OCI-LY7 (cell line): Measurements from ENCODE around the gene TST. TPM values are rescaled to one million over a fixed set of nuclear protein-coding genes. Genes with fewer than 3 reads are reported as not detected.

Experiments used
- BruUV-seq: library from RNA; stranded (reverse); fragments of 400-500 nt; replicated peaks from 2 replicates; lab custom pipeline; 2021; lab: Mats Ljungman, UMichigan
- CTCF ChIA-PET: fragments of 300-600 bp; sonication (Branson Sonifier 250); formaldehyde crosslinking; loops from one replicate; lab custom pipeline; 2022; ENCODE audit warnings: antibody characterized with exemption; ENCODE audit not compliant: unreplicated experiment; lab: Charles Lee
- POLR2A ChIA-PET: fragments of 300-600 bp; sonication (Branson Sonifier 250); formaldehyde crosslinking; loops from one replicate; lab custom pipeline; 2022; ENCODE audit warnings: antibody characterized with exemption; lab: Charles Lee
- DNase-seq: peaks from one replicate; pipeline ENCODE4 v3.0.0-alpha.2; 2015; ENCODE audit warnings: low spot score
- H2AFZ ChIP-seq: fragments of 200-600 bp; sonication (generic), shearing (Covaris generic); 2 replicates; pipeline ENCODE4 v1.6.1; 2014; ENCODE audit warnings: mild to moderate bottlenecking, antibody characterized with exemption, low read length, moderate library complexity
- H3K27ac ChIP-seq: fragments of 200-600 bp; sonication (generic); 2 replicates; pipeline ENCODE4 v1.5.1; 2014; ENCODE audit warnings: mixed run types, low read depth, mild to moderate bottlenecking, moderate library complexity, low read length, inconsistent platforms; ENCODE audit not compliant: poor library complexity, severe bottlenecking
- H3K36me3 ChIP-seq: fragments of 200-600 bp; sonication (generic); 2 replicates; pipeline ENCODE4 v1.6.1; 2014; ENCODE audit warnings: mild to moderate bottlenecking, antibody characterized with exemption, low read length, moderate library complexity, mixed read lengths; ENCODE audit not compliant: insufficient read depth
- H3K4me1 ChIP-seq: fragments of 200-600 bp; sonication (generic); 2 replicates; pipeline ENCODE4 v1.5.1; 2014; ENCODE audit warnings: mild to moderate bottlenecking, low read length; ENCODE audit not compliant: insufficient read depth, poor library complexity, severe bottlenecking
- H3K4me2 ChIP-seq: fragments of 200-600 bp; sonication (generic); 2 replicates; pipeline ENCODE4 v1.6.1; 2014; ENCODE audit warnings: mild to moderate bottlenecking, low read length
- H3K4me3 ChIP-seq: fragments of 200-600 bp; sonication (generic); 2 replicates; pipeline ENCODE4 v1.5.1; 2014; ENCODE audit warnings: mild to moderate bottlenecking, low read depth, low read length; ENCODE audit not compliant: poor library complexity, severe bottlenecking
- H3K79me2 ChIP-seq: fragments of 200-600 bp; sonication (generic); 2 replicates; pipeline ENCODE4 v1.6.1; 2016; ENCODE audit warnings: low read depth, mild to moderate bottlenecking, low read length, moderate library complexity, mixed read lengths; ENCODE audit not compliant: insufficient read depth
- H3K9me2 ChIP-seq: fragments of 200-600 bp; sonication (generic); 2 replicates; pipeline ENCODE4 v1.6.1; 2016; ENCODE audit warnings: mild to moderate bottlenecking, low read length, mixed read lengths; ENCODE audit not compliant: insufficient read depth
- H3K9me3 ChIP-seq: fragments of 200-600 bp; sonication (generic); 2 replicates; pipeline ENCODE4 v1.6.1; 2014; ENCODE audit warnings: mild to moderate bottlenecking, mixed run types, low read length, mixed read lengths
- H4K20me1 ChIP-seq: fragments of 200-600 bp; sonication (generic); 2 replicates; pipeline ENCODE4 v1.6.1; 2014; ENCODE audit warnings: mild to moderate bottlenecking, antibody characterized with exemption, low read length, moderate library complexity, mixed read lengths; ENCODE audit not compliant: insufficient read depth
- EZH2phosphoT487 ChIP-seq: fragments of 200-600 bp; sonication (generic); IDR thresholded peaks from 2 replicates; pipeline ENCODE4 v1.6.1; 2018; ENCODE audit warnings: low read depth, borderline replicate concordance, mild to moderate bottlenecking, mixed run types, antibody characterized with exemption, low read length, moderate library complexity, mixed read lengths
- intact Hi-C: fragments of 100-400 bp; cut with micrococcal nuclease; formaldehyde crosslinking; loops from one replicate; pipeline ENCODE4 v1.10.0; 2022; ENCODE audit not compliant: unreplicated experiment
- total RNA-seq, 2 experiments: library from RNA; depleted of rRNA in 1 of 2; stranded (reverse); fragments of >200 nt in 1 of 2; shearing (Covaris generic) in 1 of 2; gene quantifications; 2 replicates each; pipeline ENCODE4 v1.2.3, GENCODE V29; 2014 to 2022
- TF ChIP-seq, protein P1 (sequence below): fragments of 200-600 bp; sonication (generic); conservative IDR thresholded peaks from 2 replicates; pipeline ENCODE4 v1.5.1; 2014; ENCODE audit warnings: mild to moderate bottlenecking, antibody characterized with exemption, low read length, moderate library complexity, mixed read lengths

The TST gene
- total RNA-seq, 2 experiments from 2014 or later, result 36.0 to 41.5 TPM

DNA sequence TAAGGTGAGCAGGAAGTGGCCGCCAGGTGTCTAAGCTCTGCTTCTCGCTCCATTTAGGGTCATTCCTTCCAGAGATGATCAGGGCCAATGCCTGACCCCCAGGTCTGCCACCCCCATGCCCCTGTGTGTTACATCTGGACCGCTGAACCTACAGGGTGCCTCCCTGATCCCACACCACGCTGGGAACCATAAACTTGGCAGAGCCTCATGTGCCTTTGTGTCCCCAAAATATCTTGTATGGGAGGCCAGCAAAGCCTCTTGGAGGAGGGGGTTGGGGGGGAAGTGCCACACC is 3.7 kb downstream of the TST start:
- TSS peak; percentile 49 for BruUV-seq
- CTCF ChIA-PET, result no interaction called here
- intact Hi-C loops, result loop anchor here (5.0 kb wide), 1 partner anchor 153 kb away; the partner anchor contains the start of gene NCF4
- POLR2A ChIA-PET, result no interaction called here
- Histone ChIP-seq H3K4me2 (no peak overlapping the region), H3K9me2 (no peaks in the 10 kb centered on the region), H3K4me3 (no peak overlapping the region), H3K79me2 (peaks cover 5% of the 10 kb centered on the region; the same call in 1 of the 2 replicates), H4K20me1 (no peaks in the 10 kb centered on the region), H2AFZ (no peak overlapping the region), H3K4me1 (peaks cover 8% of the 10 kb centered on the region), H3K36me3 (no peaks in the 10 kb centered on the region), H3K27ac (no peak overlapping the region), H3K9me3 (no peaks in the 10 kb centered on the region)
- no peak for DNase-seq
- no peak for TF ChIP-seq EZH2phosphoT487
- TF ChIP-seq, protein P1, sequence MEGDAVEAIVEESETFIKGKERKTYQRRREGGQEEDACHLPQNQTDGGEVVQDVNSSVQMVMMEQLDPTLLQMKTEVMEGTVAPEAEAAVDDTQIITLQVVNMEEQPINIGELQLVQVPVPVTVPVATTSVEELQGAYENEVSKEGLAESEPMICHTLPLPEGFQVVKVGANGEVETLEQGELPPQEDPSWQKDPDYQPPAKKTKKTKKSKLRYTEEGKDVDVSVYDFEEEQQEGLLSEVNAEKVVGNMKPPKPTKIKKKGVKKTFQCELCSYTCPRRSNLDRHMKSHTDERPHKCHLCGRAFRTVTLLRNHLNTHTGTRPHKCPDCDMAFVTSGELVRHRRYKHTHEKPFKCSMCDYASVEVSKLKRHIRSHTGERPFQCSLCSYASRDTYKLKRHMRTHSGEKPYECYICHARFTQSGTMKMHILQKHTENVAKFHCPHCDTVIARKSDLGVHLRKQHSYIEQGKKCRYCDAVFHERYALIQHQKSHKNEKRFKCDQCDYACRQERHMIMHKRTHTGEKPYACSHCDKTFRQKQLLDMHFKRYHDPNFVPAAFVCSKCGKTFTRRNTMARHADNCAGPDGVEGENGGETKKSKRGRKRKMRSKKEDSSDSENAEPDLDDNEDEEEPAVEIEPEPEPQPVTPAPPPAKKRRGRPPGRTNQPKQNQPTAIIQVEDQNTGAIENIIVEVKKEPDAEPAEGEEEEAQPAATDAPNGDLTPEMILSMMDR, result no peak

DNA sequence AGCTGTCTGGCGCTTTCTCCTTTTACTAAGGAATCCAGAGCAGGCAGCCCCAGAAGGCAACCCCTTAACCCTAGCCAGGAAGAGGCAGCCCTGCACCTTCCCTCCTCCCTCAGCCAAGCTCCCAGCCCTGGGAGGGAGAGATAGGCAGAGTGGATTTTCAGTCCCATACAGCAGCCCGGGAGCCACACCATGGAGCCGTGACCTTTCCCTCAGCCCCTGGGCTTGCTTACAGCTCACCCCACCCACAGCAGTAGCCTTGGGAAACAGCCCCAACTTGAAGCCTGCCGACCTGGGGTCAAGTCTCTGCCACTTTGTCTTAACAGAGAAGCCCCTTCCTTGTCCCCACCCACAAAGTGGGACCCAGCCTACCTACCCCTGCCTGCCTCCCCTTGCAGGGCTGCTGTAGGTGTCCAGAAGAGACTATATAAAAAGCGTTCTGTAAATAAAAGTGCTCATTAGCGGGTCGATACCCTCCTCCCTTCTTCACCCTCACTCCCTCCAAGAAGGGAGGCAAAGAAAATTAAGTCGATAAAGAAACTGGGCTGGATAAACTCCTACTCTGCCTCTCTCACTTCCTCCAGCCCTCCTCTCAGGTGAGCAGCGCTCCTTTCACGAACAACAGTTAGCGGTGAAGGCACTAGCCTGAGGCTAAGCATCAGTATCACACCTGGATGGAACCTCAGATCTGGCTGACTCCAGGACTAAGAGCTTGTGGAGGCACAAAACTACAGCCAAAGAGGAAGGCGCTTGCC is 4.2 kb downstream of the TST start:
- intact Hi-C loops, result loop anchor here (5.0 kb wide), 1 partner anchor 153 kb away; the partner anchor contains the start of gene NCF4
- peaks cover under 1% of the 10 kb centered on the region; the same call in 1 of the 2 replicates for H3K79me2 ChIP-seq
- ChIA-PET POLR2A (no interaction called here), CTCF (no interaction called here)
- H4K20me1 ChIP-seq, result no peaks in the 10 kb centered on the region
- no TSS peak for BruUV-seq
- no peak overlapping the region for H2AFZ ChIP-seq
- TF ChIP-seq, protein P1, result no peak
- no peak for TF ChIP-seq EZH2phosphoT487
- no peaks in the 10 kb centered on the region for H3K9me2 ChIP-seq
- H3K4me1 ChIP-seq, result peaks cover 8% of the 10 kb centered on the region
- H3K4me3 ChIP-seq, result no peak overlapping the region
- H3K36me3 ChIP-seq, result no peaks in the 10 kb centered on the region
- no peak overlapping the region for H3K4me2 ChIP-seq
- DNase-seq, result no peak
- no peaks in the 10 kb centered on the region for H3K9me3 ChIP-seq
- H3K27ac ChIP-seq, result no peak overlapping the region

DNA sequence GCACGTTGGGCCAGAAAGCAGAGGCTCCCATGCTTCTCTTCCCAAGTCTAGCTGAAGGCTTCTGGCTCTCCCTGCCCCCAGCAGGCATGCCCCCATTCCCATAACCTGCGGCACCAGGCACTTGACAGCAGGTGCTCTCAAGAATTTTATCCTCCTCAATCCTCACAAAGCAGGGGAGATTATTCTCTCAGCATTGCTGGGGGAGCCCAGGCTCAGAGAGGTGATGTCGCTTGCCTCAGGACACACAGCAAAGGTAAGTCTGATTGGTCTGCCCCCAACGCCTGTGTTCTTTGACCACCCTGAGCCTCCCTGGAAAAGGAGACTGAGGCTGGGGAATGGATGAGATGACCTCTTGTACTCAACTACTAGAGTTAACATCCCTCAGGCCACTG is 4.8 kb downstream of the TST start:
- peaks cover 8% of the 10 kb centered on the region for H3K4me1 ChIP-seq
- no peak overlapping the region for H2AFZ ChIP-seq
- POLR2A ChIA-PET, result no interaction called here
- no peaks in the 10 kb centered on the region for H3K36me3 ChIP-seq
- no peak overlapping the region for H3K27ac ChIP-seq
- H3K9me2 ChIP-seq, result no peaks in the 10 kb centered on the region
- CTCF ChIA-PET, result no interaction called here
- TF ChIP-seq, protein P1, result no peak
- TF ChIP-seq EZH2phosphoT487, result no peak
- no peak for DNase-seq
- no TSS peak for BruUV-seq
- intact Hi-C loops, result no loop called here
- no peaks in the 10 kb centered on the region for H3K9me3 ChIP-seq
- H3K4me2 ChIP-seq, result no peak overlapping the region
- H3K4me3 ChIP-seq, result no peak overlapping the region
- H3K79me2 ChIP-seq, result no peaks in the 10 kb centered on the region
- H4K20me1 ChIP-seq, result no peaks in the 10 kb centered on the region
